Stimulated activated naive CD8-positive, alpha-beta T cell treated with anti-CD3 and anti-CD28 coated beads, Interleukin-15, amount 100 ng/mL, for 72 hours (primary cell): ENCODE measurements around the gene TBPL2.
A peak's percentile ranks its signal among the peaks of the same experiment; 100 is the strongest.
"Not testable (repeated sequence)": the region's sequence is repeated elsewhere in the genome, so short reads cannot be mapped to it uniquely, and the experiment has no call there.

Experiments
- ATAC-seq: fragments of 150-1000 bp; cut with Tn5 transposase; 2 replicates; pipeline ENCODE4 v1.10.0; 2021; ENCODE audit warnings: mild to moderate bottlenecking, moderate library complexity
- DNase-seq, 2 donors: peaks; one replicate each; pipeline ENCODE4 v3.0.0; 2021 to 2022
- H3K27ac Mint-ChIP-seq, 2 donors: one replicate each; pipeline ENCODE4 v1.8.0; 2022; ENCODE audit warnings: mild to moderate bottlenecking in 2 of 2, mixed read lengths in 2 of 2, moderate library complexity in 2 of 2
- H3K27me3 Mint-ChIP-seq: one replicate; pipeline ENCODE4 v1.8.0; 2022; ENCODE audit warnings: mixed read lengths
- H3K4me1 Mint-ChIP-seq: one replicate; pipeline ENCODE4 v1.8.0; 2022; ENCODE audit warnings: mild to moderate bottlenecking, mixed read lengths
- H3K4me3 Mint-ChIP-seq, 2 donors: one replicate each; pipeline ENCODE4 v1.8.0; 2022; ENCODE audit warnings: mild to moderate bottlenecking in 2 of 2, mixed read lengths in 2 of 2, moderate library complexity in 1 of 2
- H3K9me3 Mint-ChIP-seq, 2 donors: one replicate each; pipeline ENCODE4 v1.8.0; 2022; ENCODE audit warnings: mixed read lengths in 2 of 2

Gene TBPL2

DNA sequence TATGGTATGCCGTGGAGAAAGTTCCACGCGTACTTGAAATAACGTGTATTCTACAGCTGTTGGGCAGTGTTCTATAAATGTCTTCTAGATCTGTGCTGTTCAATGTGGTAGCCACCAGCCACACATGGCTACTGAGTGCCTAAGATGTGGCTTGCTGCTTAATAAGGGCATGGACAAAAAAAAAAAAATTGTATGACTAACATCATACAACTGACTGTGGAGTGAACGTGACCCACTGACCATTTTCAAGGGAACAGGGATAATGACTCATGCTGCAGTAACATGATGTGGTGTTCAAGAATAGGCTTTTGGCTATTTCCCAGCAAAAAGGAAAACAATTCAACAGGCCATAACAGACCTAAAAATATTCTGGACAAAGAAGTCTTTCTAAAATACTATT is 41.7 kb downstream of the TBPL2 start:
- H3K9me3 Mint-ChIP-seq: no peaks in the 10 kb centered on the region
- H3K27ac Mint-ChIP-seq: no peak overlapping the region
- ATAC-seq (no peak), DNase-seq (no peak)
- H3K4me1 Mint-ChIP-seq: peaks cover 20% of the 10 kb centered on the region
- H3K4me3 Mint-ChIP-seq: no peak overlapping the region
- no peaks in the 10 kb centered on the region for H3K27me3 Mint-ChIP-seq

DNA sequence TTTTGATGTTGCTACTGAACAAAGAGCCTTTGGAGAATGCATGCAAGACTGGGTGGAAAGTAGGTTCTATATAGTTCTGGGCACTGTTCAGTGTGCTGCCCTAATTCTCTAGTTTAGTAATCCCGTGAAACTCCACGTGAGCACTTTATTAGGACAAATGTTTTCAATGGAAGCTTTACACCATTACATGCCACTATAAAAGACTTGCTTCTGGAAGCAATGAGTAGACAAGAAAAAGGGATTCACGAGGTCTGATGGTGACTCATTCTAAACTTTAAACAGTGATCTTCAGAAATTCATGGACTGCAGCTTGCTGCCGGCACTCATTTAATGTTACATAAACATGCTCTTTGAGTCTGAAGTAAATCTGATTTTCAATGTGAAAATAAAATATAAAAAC is 51.1 kb downstream of the TBPL2 start:
- Mint-ChIP-seq H3K27ac (peak overlapping the region in 1 of 2 donors; percentile 27), H3K4me3 (no peak overlapping the region), H3K4me1 (peaks cover 37% of the 10 kb centered on the region), H3K9me3 (no peaks in the 10 kb centered on the region), H3K27me3 (no peaks in the 10 kb centered on the region)
- DNase-seq (no peak), ATAC-seq (no peak)

DNA sequence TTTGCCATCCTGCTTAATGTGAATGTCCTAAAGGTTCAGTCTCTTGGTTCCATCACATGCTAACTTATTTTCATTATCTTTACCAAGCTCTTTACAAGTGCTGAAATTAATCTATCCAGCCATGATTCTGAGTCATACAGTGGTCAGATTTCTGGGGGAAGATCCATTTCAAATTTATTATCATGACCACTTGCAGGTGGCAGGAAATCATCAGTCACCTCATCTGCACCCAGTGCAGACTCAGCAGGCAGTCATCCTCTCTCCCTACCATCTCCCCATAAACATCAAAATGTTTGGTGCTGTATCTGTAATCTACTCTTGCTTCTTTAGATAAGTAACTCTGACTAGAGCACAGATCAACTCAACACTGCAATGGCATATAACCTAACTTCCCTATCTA is 52.3 kb downstream of the TBPL2 start:
- peak overlapping the region in 1 of 2 donors; percentile 30 for H3K4me3 Mint-ChIP-seq
- ATAC-seq (peak; percentile 67), DNase-seq (no peak)
- peak overlapping the region in 1 of 2 donors; percentile 86 for H3K27ac Mint-ChIP-seq
- H3K27me3 Mint-ChIP-seq: no peaks in the 10 kb centered on the region
- H3K9me3 Mint-ChIP-seq: no peaks in the 10 kb centered on the region
- H3K4me1 Mint-ChIP-seq: peaks cover 41% of the 10 kb centered on the region

DNA sequence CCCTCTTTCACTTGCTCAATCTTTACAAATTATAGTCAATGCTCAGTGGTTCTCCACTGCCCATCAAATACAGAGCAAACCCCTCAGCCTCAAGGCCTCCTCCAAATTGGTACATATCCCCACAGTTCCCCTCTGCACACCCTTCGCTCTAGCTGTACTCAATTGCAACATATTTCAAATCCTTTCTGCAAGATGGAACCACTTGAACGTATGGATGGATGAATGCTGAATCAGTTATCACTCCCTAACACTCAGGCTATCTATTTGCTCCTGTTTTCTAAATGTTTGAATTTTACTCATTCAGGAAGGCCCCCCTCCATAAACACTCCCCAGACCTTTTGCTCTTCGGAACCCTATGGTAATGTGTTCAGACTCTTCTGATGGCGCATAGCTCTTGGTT is 53.3 kb downstream of the TBPL2 start:
- Mint-ChIP-seq H3K9me3 (no peaks in the 10 kb centered on the region), H3K4me3 (peak overlapping the region; percentile 12 to 41), H3K4me1 (peaks cover 41% of the 10 kb centered on the region), H3K27ac (peak overlapping the region; percentile 4 to 85), H3K27me3 (no peaks in the 10 kb centered on the region)
- no peak for DNase-seq
- ATAC-seq: no peak

DNA sequence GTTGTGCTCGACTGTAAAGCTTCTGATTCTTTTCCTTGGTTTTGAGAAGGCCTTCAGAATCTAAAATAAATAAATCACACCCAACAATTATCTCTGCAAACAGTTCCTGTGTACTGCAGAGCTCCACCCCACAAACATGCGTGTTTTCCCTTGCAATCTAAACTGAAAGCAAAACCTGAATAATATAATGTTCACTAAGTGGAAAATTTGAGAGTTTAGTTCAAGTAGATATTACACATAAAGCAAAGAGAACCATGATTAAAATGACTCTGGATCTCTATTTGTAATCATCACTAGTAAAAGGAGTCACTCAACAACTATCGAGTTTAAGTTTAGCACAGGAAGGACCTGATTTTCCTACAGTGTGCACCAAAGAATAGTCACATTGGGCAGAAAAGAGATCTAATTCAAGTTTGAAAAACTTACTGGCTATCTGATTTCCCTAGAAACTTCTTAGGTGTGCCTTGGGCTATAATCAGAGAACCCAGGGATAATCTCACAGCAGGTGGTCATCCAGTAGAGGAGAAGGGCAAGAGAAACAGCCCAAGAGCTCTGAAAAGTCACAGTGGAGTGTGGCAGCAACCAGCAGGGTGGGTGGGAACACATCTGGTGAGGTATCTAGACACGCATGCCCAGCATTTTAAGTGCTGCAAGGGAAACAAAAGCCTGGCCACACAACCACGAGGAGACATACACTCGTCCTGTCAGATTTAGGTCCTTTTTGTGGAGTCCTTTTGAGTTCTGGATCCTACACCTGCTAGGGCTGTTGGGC is 54.2 kb downstream of the TBPL2 start:
- no peaks in the 10 kb centered on the region for H3K9me3 Mint-ChIP-seq
- ATAC-seq: peak; percentile 61
- no peaks in the 10 kb centered on the region for H3K27me3 Mint-ChIP-seq
- DNase-seq: no peak
- peak overlapping the region; percentile 42 to 55 for H3K4me3 Mint-ChIP-seq
- peak overlapping the region; percentile 95 for H3K27ac Mint-ChIP-seq
- peaks cover 50% of the 10 kb centered on the region for H3K4me1 Mint-ChIP-seq

DNA sequence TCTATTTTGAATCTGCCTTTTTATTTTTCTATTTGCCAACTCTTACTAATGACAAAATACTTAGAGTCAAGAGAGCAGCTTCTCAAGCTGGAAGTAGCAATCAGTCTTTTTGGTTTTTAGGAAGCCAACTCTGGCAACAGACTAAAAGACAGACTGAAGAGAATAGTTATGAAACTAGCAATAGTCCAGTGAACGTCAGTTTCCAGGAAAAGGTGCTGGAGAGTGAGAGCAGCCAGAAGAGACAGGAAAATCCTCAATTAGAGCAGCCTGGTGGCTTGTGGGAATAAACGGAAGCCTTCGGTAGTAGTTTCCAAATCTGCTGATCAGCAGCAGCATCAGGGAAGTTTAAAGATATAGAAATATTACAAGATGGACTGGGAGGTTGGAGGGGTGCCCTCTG is 55.9 kb downstream of the TBPL2 start:
- DNase-seq: no peak
- H3K4me3 Mint-ChIP-seq: no peak overlapping the region
- no peak for ATAC-seq
- no peaks in the 10 kb centered on the region for H3K27me3 Mint-ChIP-seq
- H3K9me3 Mint-ChIP-seq: no peaks in the 10 kb centered on the region
- peak overlapping the region in 1 of 2 donors; percentile 72 for H3K27ac Mint-ChIP-seq
- H3K4me1 Mint-ChIP-seq: peaks cover 53% of the 10 kb centered on the region

DNA sequence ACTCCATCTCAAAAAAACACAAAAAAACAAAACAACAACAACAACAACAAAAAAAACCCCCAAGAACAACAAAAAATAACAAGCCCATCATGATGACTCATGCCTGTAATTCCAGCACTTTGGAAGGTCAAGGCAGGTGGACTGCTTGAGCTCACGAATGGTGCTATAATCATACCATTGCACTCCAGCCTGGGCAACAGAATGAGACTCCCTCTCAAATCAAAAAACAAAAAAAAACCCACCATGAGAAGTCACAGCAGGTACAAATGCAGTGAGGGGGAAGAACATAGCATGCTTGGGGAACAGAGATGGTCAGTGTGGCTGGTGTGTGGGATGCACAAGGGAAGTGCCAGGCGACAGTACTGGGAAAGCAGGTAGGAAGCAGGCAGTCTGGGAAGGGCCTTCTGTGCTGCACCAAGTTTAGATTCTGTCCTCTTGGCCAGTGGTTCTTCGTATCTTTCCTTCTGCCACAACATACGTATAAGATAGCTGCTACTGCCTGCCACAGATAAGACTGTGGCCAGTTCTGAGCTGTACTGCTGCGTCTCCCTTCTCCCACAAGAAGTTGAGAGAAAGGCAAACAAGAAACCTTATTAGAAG is 56.8 kb downstream of the TBPL2 start:
- no peaks in the 10 kb centered on the region for H3K9me3 Mint-ChIP-seq
- H3K27ac Mint-ChIP-seq: no peak overlapping the region
- ATAC-seq: no peak
- no peak for DNase-seq
- no peak overlapping the region for H3K4me3 Mint-ChIP-seq
- H3K27me3 Mint-ChIP-seq: no peaks in the 10 kb centered on the region
- peaks cover 46% of the 10 kb centered on the region for H3K4me1 Mint-ChIP-seq

DNA sequence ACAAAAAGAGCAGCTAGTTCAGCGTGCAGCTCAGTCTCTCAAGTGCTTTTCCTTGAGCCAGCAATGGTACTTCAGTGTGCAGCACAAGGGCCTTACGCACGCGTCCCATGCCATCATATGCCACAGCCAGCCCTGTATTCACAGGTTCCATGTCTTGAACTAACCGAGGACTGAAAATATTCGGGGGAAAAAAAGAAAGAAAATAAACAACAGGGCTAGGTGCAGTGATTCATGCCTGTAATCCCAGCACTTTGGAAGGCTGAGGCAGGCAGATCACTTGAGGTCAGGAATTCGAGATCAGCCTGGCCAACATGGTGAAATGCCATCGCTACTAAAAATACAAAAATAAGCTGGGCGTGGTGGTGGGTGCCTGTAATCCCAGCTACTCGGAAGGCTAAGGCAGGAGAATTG is 57.4 kb downstream of the TBPL2 start:
- not testable (repeated sequence) for H3K9me3 Mint-ChIP-seq, ATAC-seq, H3K4me3 Mint-ChIP-seq, H3K27me3 Mint-ChIP-seq, DNase-seq
- Mint-ChIP-seq H3K4me1 (peaks cover 41% of the 10 kb centered on the region), H3K27ac (peak overlapping the region in 1 of 2 donors; percentile 8)

DNA sequence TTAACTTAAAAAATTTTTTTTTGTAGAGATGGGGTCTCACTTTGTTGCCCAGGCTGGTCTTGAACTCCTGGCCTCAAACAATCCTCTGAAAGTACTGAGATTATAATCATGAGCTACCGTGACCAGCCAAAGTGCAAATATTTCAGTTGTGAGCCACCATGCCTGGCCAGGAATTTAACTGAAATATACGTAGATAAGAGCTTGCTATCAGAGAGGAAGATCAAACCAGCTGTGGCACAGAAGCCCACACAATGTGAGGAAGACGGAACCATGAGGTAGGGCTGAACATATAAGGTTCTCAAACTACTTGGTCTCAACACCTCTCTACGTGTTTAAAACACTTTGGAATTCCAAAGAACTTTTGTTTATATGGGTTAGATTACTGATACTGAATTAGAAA is 57.9 kb downstream of the TBPL2 start:
- H3K4me3 Mint-ChIP-seq: no peak overlapping the region
- peaks cover 38% of the 10 kb centered on the region for H3K4me1 Mint-ChIP-seq
- no peaks in the 10 kb centered on the region for H3K27me3 Mint-ChIP-seq
- ATAC-seq (no peak), DNase-seq (no peak)
- H3K27ac Mint-ChIP-seq: no peak overlapping the region
- H3K9me3 Mint-ChIP-seq: no peaks in the 10 kb centered on the region

DNA sequence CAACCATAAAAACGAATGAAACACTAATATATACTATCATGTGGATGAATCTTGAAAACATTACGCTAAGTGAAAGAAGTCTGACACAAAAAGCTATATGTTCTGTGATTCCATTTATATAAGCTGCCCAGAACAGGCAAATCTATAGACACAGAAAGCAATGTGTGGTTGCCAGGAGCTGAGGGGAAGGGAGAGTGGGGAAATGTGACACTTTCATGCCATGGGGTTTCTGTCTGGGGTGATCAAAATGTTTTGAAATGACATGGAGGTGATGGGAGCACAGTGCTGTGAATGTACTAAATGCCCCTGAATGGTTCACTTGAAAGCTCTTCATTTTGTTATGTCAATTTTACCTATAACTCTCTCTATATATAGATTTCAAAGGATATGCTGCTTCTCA is 58.9 kb downstream of the TBPL2 start:
- peak; percentile 71 for ATAC-seq
- DNase-seq: peak in 1 of 2 donors; percentile 14
- H3K4me3 Mint-ChIP-seq: peak overlapping the region in 1 of 2 donors; percentile 19
- no peaks in the 10 kb centered on the region for H3K9me3 Mint-ChIP-seq
- H3K27me3 Mint-ChIP-seq: no peaks in the 10 kb centered on the region
- H3K4me1 Mint-ChIP-seq: peaks cover 37% of the 10 kb centered on the region
- H3K27ac Mint-ChIP-seq: peak overlapping the region; percentile 70 to 86

DNA sequence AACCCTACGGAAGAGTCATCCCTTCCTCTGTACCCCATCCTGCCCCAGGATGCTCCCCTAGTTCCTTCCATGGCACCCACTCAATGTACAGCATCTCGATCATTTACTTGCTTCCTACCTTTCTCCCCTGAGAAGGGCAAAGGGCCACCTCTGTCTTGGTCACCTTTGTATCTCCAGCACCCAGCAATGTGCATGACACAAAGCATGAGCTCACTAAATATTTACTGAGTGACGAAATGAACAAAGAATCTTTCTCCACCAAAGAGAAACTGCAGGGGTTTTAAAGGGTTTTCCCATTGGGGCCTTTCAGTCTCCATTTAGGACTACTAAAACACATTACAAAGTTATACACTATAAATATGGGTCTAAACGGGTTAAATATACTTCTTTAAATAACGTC is 59.4 kb downstream of the TBPL2 start:
- peaks cover 37% of the 10 kb centered on the region for H3K4me1 Mint-ChIP-seq
- H3K27ac Mint-ChIP-seq: peak overlapping the region; percentile 72 to 95
- H3K4me3 Mint-ChIP-seq: peak overlapping the region in 1 of 2 donors; percentile 85
- no peaks in the 10 kb centered on the region for H3K9me3 Mint-ChIP-seq
- DNase-seq: no peak
- no peaks in the 10 kb centered on the region for H3K27me3 Mint-ChIP-seq
- peak; percentile 66 for ATAC-seq

DNA sequence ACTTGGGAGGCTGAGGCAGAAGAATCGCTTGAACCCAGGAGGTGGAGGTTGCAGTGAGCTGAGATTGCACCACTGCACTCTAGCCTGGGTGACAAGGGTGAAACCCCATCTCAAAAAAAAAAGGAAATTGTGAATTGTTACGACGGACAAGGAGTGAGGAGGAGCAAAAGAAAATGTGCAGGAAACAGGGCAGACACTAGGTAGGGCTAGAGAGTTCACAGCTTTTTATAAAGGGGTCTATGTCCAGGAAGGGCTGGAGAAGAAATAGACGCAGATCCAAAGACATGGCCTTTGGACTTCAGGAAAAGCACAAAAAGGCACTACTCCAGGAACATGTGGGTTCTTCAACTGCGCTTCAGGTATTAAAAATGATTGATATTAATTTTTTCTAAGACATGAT is 63.2 kb downstream of the TBPL2 start:
- H3K4me1 Mint-ChIP-seq: peaks cover 58% of the 10 kb centered on the region
- no peak overlapping the region for H3K4me3 Mint-ChIP-seq
- peak overlapping the region in 1 of 2 donors; percentile 89 for H3K27ac Mint-ChIP-seq
- ATAC-seq (no peak), DNase-seq (no peak)
- no peaks in the 10 kb centered on the region for H3K9me3 Mint-ChIP-seq
- H3K27me3 Mint-ChIP-seq: no peaks in the 10 kb centered on the region

DNA sequence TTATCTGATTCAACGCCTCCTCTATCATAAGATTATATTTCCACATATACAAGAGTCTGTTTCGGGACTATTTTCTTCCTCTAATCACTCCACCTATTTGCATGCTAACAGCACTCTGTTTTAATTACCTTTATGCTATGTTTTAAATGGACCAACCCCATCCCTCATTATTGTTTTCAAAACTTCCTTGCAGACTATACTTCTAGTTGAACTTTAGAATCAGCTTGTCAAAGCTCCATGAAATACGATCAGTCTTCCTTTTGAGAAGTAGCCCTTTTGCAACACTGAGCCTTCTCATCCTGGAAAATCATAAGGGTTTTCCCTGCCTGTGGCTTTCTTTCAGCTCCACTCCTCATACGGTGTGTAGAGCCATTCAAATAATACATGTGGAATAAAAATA is 65.6 kb downstream of the TBPL2 start:
- Mint-ChIP-seq H3K27ac (peak overlapping the region; percentile 29 to 98), H3K4me1 (peaks cover 63% of the 10 kb centered on the region), H3K27me3 (no peaks in the 10 kb centered on the region), H3K4me3 (peak overlapping the region; percentile 29 to 64), H3K9me3 (no peaks in the 10 kb centered on the region)
- DNase-seq (no peak), ATAC-seq (peak; percentile 3)

DNA sequence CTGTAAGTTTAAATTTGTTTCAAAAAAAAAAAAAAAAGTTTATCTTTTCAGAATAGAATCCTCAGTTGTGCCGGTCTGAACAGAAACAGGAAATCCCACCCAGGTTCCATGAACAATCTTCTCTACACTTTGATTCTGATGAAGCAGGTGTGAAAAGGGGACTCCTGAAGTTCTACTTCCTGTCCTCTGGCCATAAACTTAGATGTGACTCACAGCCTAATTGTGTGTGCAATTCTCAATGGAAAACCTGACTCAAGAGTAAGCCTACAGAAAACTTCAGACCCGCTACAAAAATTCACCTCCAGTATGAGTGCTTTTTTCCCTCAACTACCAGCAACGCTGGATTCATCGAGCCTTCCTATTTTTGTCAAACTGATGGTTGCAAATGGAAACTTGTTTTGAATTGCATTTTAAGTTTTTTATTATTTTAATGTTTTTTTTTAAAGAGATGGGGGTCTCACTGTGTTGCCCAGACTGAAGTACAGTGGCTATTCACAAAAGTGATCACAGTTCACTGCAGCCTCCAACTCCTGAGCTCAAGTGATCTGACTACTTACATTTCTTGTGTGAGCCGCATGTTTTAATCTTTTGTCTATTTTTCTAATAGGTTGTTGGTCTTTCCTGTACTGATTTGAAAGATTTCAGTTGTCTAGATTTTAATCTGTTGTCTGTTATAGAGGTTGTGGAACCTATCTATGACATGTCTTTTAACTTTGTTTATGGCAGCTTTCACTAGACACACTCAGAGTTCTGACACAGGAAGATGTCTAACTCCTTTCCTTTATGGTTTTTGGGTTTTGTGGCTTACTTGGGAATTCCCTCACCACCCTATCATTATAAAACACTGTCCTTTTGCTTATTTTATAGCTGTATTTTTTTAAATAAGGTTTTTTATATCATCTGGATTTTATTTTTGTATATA is 66.4 kb downstream of the TBPL2 start:
- no peaks in the 10 kb centered on the region for H3K27me3 Mint-ChIP-seq
- ATAC-seq: peak; percentile 92
- H3K4me3 Mint-ChIP-seq: peak overlapping the region; percentile 64 to 68
- peaks cover 63% of the 10 kb centered on the region for H3K4me1 Mint-ChIP-seq
- H3K27ac Mint-ChIP-seq: peak overlapping the region; percentile 94 to 98
- H3K9me3 Mint-ChIP-seq: no peaks in the 10 kb centered on the region
- DNase-seq: peak; percentile 46 to 67

DNA sequence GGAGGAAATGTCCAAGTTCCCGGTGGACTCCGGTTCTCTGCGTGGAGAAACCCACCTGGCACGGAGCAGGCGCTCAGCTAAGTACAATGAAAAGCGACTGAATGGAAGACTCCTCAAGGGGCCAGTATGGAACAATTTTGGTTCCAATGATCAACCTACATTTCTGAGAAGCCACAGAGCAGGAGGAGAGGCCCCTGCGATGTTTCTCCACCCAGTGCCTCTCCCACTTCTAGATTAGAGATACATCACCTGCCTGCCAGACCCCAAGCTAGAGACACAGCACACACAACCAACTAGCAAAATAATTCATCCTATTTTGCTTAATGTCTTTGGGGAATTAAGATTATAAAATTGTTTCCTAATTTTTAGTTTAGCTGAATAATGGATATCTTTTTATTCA is 67.6 kb downstream of the TBPL2 start:
- peak overlapping the region in 1 of 2 donors; percentile 26 for H3K4me3 Mint-ChIP-seq
- DNase-seq: no peak
- no peaks in the 10 kb centered on the region for H3K9me3 Mint-ChIP-seq
- ATAC-seq: no peak
- H3K27ac Mint-ChIP-seq: peak overlapping the region; percentile 94 to 98
- peaks cover 63% of the 10 kb centered on the region for H3K4me1 Mint-ChIP-seq
- no peaks in the 10 kb centered on the region for H3K27me3 Mint-ChIP-seq
